ENCODE measurements around the gene KCTD13.
"Not testable (repeated sequence)": the region's sequence is repeated elsewhere in the genome, so short reads cannot be mapped to it uniquely, and the experiment has no call there.

Gene KCTD13

GRCh38 chr16:29925781-29926710 lies at the start of gene KCTD13:
KCTD13 (minus strand) TSS chr16:29926226; CDS start chr16:29926033, 193 bp downstream.
- peak; percentile 94 for DNase-seq

- no peak for DNase-seq
These were observed 49.1 kb upstream of the KCTD13 start for GRCh38 chr16:29975134-29975538.

- DNase-seq = peak; percentile 31
These were observed 48.5 kb upstream of the KCTD13 start for GRCh38 chr16:29974291-29975133.

- DNase-seq = peak; percentile 99
These were observed 47.6 kb upstream of the KCTD13 start, which contains the start of gene TAOK2 for GRCh38 chr16:29973384-29974246. TAOK2 (plus strand) TSS chr16:29973868; CDS start chr16:29977773, 3,905 bp downstream.

GRCh38 chr16:29972992-29973383 lies 47.0 kb upstream of the KCTD13 start:
- DNase-seq = no peak

- DNase-seq = no peak
These were observed 46.5 kb upstream of the KCTD13 start for GRCh38 chr16:29972500-29972899.

GRCh38 chr16:29971304-29971703 lies 45.3 kb upstream of the KCTD13 start:
- no peak for DNase-seq

GRCh38 chr16:29968205-29968604 lies 42.2 kb upstream of the KCTD13 start:
- DNase-seq = no peak

- no peak for DNase-seq
These were observed 37.2 kb upstream of the KCTD13 start for GRCh38 chr16:29963021-29963743.

GRCh38 chr16:29962344-29962994 lies 36.4 kb upstream of the KCTD13 start:
- no peak for DNase-seq

- peak; percentile 95 for DNase-seq
These were observed 35.7 kb upstream of the KCTD13 start, which contains the start of gene TMEM219 for GRCh38 chr16:29961479-29962343. TMEM219 (plus strand) TSS chr16:29962079; CDS start chr16:29963144, 1,065 bp downstream.

- no peak for DNase-seq
These were observed 35.1 kb upstream of the KCTD13 start for GRCh38 chr16:29961127-29961478.

- not testable (repeated sequence) for DNase-seq
These were observed 33.8 kb upstream of the KCTD13 start for GRCh38 chr16:29959821-29960220.

GRCh38 chr16:29959293-29959692 lies 33.3 kb upstream of the KCTD13 start:
- DNase-seq = no peak

GRCh38 chr16:29958756-29959155 lies 32.7 kb upstream of the KCTD13 start:
- DNase-seq = no peak

- DNase-seq = no peak
These were observed 25.8 kb upstream of the KCTD13 start for GRCh38 chr16:29951625-29952365.

GRCh38 chr16:29950806-29951461 lies 24.9 kb upstream of the KCTD13 start:
- DNase-seq = no peak

GRCh38 chr16:29947897-29948296 lies 21.9 kb upstream of the KCTD13 start:
- no peak for DNase-seq

All from activated CD4-positive, alpha-beta T cell treated with anti-CD3 and anti-CD28 coated beads, Interleukin-2, Interleukin-6, amounts not matched to agents 100 ng/mL and 50 ng/mL, durations not matched to agents 16 hours and 8 hours (primary cell).